GM20000 (cell line): ENCODE results near the gene XXYLT1.

Experiments used
- DNase-seq: peaks from one replicate; pipeline ENCODE4 v3.0.0; 2012; ENCODE audit warnings: low spot score
- CTCF ChIP-seq: IDR thresholded peaks from 2 replicates; pipeline ENCODE4 v1.5.1; 2012; ENCODE audit warnings: mild to moderate bottlenecking, control low read depth; ENCODE audit errors: extremely low read depth, missing control alignments

Gene XXYLT1

DNA sequence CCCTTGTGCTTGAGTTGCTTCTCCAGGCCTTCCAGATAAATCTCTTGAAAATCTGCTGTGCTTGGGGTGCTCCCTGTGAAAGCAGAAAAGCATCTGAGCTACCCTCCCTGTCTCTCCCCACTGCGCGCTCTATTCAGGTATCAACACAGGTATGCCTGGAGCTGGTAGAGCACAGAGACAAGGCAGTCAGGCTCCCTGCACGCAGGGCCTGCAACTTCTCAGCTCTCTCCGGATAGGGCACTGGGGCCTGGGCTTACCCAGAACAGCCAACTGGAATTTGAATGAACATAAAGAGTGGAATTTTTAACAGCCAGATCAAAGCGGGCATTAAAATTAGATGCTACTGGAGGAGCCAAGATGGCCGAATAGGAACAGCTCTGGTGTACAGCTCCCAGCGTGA is 183.6 kb downstream of the XXYLT1 start:
- no peak for DNase-seq
- TF ChIP-seq CTCF = no peak

DNA sequence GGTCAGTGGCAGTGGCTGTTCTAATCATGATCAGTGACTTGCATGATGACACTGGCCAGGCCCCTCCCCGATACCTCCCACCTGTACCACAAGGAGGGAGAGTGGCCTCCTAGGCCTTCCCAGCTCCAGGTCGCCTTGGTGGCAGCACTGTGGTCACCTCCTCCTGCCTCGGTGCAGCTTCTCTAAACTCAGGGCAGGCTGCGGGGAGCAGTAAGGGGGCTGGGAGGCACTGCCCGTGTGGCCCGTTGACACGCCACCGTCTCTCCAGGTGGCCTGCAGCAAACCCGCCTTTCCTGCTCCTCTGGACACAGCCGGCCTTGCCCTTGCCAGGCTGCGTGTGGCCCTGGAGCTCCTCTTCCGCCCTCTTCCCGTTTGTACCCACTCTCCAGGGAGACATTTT is 184.1 kb downstream of the XXYLT1 start:
- no peak for DNase-seq
- no peak for TF ChIP-seq CTCF

GRCh38 chr3:195086341-195086740 is 184.6 kb downstream of the XXYLT1 start:
- no peak for DNase-seq
- no peak for TF ChIP-seq CTCF

DNA sequence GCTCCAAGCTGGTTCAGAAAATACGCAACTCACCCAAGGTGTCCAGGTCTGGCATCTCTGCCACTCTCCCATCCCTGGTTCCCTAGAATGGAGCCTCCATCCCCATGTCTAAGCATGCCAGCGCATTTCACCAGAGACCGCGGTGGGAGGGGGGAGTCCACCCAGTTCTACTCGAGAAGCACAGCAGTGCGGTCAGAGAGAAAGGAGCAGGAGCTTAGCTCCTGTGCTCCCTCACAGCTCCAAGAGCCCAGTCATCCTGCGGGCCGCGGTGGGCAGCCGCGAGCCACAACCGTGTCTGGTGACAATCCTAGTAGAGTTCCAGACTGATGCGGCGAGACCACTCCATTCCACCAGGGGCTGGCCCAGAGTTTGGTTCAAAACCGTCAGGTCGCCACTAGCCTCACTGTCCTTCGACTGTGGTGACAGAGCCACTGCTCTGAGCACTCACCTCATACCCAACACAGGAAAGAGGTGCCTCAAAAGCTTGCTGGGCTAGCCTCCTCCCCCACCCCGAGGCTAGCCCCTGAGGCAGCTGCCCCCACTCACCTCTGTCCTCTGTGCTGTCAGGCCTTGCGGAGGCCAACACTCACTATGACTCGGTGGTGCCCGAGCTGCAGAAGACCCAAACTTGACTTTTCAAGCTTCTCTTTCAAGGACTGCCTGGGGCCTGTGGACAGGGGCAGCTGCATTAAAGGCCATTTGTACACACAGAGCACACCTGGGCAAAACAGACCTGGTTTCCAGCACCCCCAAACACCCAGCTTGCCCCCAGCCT is 185.4 kb downstream of the XXYLT1 start:
- TF ChIP-seq CTCF = no peak
- DNase-seq = no peak

- no peak for TF ChIP-seq CTCF
- no peak for DNase-seq
Measured at GRCh38 chr3:195084746-195085145, 186.2 kb downstream of the XXYLT1 start.

DNA sequence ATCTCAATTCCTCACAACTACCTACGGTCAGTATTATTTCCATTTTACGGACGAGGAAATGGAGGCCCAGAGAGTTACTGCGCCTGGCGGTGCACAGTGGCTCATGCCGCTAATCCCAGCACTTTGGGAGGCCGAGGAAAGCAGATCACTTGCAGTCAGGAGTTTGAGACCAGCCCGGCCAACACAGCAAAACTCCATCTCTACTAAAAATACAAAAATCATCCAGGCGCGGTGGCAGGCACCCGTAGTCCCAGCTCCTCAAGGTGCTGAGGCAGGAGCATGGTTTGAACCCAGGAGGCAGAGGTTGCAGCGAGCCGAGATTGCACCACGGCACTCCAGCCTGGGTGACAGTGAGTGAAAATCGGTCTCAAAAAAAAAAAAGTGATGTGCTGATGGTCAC is 187.3 kb downstream of the XXYLT1 start:
- TF ChIP-seq CTCF = no peak

DNA sequence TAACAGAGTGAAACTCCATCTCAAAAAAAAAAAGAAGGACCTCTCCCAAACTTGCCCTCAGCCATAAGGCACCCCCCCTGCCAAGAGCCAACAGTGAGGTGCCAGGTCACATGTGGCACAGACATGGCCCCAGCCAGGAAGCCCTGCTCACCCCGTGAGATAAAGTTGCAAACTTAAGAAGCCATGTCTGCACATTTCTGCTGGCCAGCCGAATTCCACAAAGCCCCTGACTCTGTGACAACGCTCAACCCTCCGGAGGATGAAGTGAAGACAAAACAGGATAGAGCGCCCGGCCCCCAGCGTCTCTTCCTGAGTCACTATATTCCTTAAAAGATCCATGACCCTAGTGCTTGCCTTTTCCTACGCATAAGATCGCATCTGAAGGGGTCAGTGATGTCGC is 188.1 kb downstream of the XXYLT1 start:
- DNase-seq = no peak
- TF ChIP-seq CTCF = no peak

More for the DNA sequence above, 187.3 kb downstream of the XXYLT1 start:
- DNase-seq = no peak
